CD4-positive, CD25-positive, alpha-beta regulatory T cell (primary cell): ENCODE results near the gene RETREG1. TPM values are rescaled to one million over a fixed set of nuclear protein-coding genes. Genes with fewer than 3 reads are reported as not detected.

ENCODE experiments used
- ATAC-seq, 2 donors: fragments of 150-1000 bp; cut with Tn5 transposase; one replicate each; pipeline ENCODE4 v1.10.0; 2021; ENCODE audit warnings: low read depth in 2 of 2, moderate number of reproducible peaks in 2 of 2, moderate library complexity in 1 of 2
- DNase-seq, 3 donors: peaks; one replicate each; pipeline versions ENCODE4 v3.0.0 to v3.0.0-alpha.2; 2012 to 2022; ENCODE audit warnings: mixed read lengths in 1 of 3
- H3K27ac ChIP-seq: one replicate; pipeline ENCODE4 v1.7.0; 2013; ENCODE audit warnings: mild to moderate bottlenecking, low read length; ENCODE audit not compliant: insufficient read depth, poor library complexity, severe bottlenecking
- H3K27me3 ChIP-seq: one replicate; pipeline ENCODE4 v1.7.0; 2013; ENCODE audit warnings: low read length; ENCODE audit not compliant: control insufficient read depth, insufficient read depth
- H3K36me3 ChIP-seq: one replicate; pipeline ENCODE4 v1.7.0; 2013; ENCODE audit warnings: mild to moderate bottlenecking, low read length, moderate library complexity; ENCODE audit not compliant: control insufficient read depth, insufficient read depth
- H3K4me1 ChIP-seq: 2 replicates; pipeline ENCODE4 v1.7.0; 2013; ENCODE audit warnings: mild to moderate bottlenecking, low read length; ENCODE audit not compliant: insufficient read depth, control insufficient read depth, poor library complexity, severe bottlenecking
- H3K4me3 ChIP-seq: one replicate; pipeline ENCODE4 v1.7.0; 2013; ENCODE audit warnings: low read depth, mild to moderate bottlenecking, low read length, moderate library complexity
- H3K9me3 ChIP-seq, 2 experiments: 1 replicate in 1 of 2; 2 replicates in 1 of 2; pipeline ENCODE4 v1.7.0; 2013; ENCODE audit warnings: low read length in 2 of 2, mild to moderate bottlenecking in 1 of 2, moderate library complexity in 1 of 2; ENCODE audit not compliant: control insufficient read depth in 2 of 2
- H3K27ac Mint-ChIP-seq, 3 donors: one replicate each; pipeline ENCODE4 v1.8.0; 2020 to 2022; ENCODE audit warnings: mild to moderate bottlenecking in 3 of 3, mixed read lengths in 3 of 3, moderate library complexity in 2 of 3
- H3K27me3 Mint-ChIP-seq: one replicate; pipeline ENCODE4 v1.8.0; 2022; ENCODE audit warnings: mild to moderate bottlenecking, mixed read lengths
- H3K36me3 Mint-ChIP-seq: one replicate; pipeline ENCODE4 v1.8.0; 2020; ENCODE audit warnings: mixed read lengths
- H3K4me1 Mint-ChIP-seq, 4 donors: one replicate each; pipeline ENCODE4 v1.8.0; 2020 to 2022; ENCODE audit warnings: mixed read lengths in 4 of 4, mild to moderate bottlenecking in 1 of 4
- H3K4me3 Mint-ChIP-seq, 4 donors: one replicate each; pipeline ENCODE4 v1.8.0; 2020 to 2022; ENCODE audit warnings: mild to moderate bottlenecking in 4 of 4, mixed read lengths in 4 of 4, moderate library complexity in 3 of 4
- H3K9me3 Mint-ChIP-seq, 7 donors: one replicate each; pipeline ENCODE4 v1.8.0; 2020 to 2022; ENCODE audit warnings: mixed read lengths in 7 of 7, mild to moderate bottlenecking in 3 of 7, moderate library complexity in 2 of 7
- polyA plus RNA-seq, 4 donors: library from polyadenylated mRNA; unstranded; fragments of 300-500 nt; fragmentation: Illumina TruSeq; gene quantifications; one replicate each; pipeline ENCODE4 v1.2.3, GENCODE V29; 2021
- total RNA-seq: library from RNA; stranded (reverse); gene quantifications from one replicate; pipeline ENCODE4 v1.2.3, GENCODE V29; 2022

RETREG1 gene
- total and polyA plus RNA-seq, 5 donors from 2014 or later: 31.0 to 123 (median 64.3) TPM

GRCh38 chr5:16464664-16465543 lies 151.9 kb downstream of the RETREG1 start:
- DNase-seq (peak in 1 of 3 donors; percentile 9), ATAC-seq (no peak)
- Mint-ChIP-seq H3K27me3 (no peaks in the 10 kb centered on the region), H3K27ac (peak overlapping the region; percentile 98 to 99 (median 99)), H3K9me3 (peaks cover 0 to 1% (median 0%) of the 10 kb centered on the region in 7 donors), H3K36me3 (peaks cover 37% of the 10 kb centered on the region), H3K4me1 (peaks cover 45 to 93% (median 67%) of the 10 kb centered on the region in 4 donors), H3K4me3 (peak overlapping the region; percentile 96 to 100 (median 98))
- Histone ChIP-seq H3K27me3 (no peaks in the 10 kb centered on the region), H3K4me1 (peaks cover 70% of the 10 kb centered on the region), H3K27ac (peak overlapping the region; percentile 83), H3K9me3 (no peaks in the 10 kb centered on the region), H3K36me3 (peaks cover 36% of the 10 kb centered on the region), H3K4me3 (peak overlapping the region; percentile 96)

GRCh38 chr5:16464231-16464630 lies 152.6 kb downstream of the RETREG1 start:
- peaks cover 43% of the 10 kb centered on the region for H3K36me3 ChIP-seq
- peak overlapping the region; percentile 83 for H3K27ac ChIP-seq
- Mint-ChIP-seq H3K36me3 (peaks cover 41% of the 10 kb centered on the region), H3K27me3 (no peaks in the 10 kb centered on the region), H3K4me3 (peak overlapping the region; percentile 96 to 100 (median 98)), H3K4me1 (peaks cover 47 to 95% (median 72%) of the 10 kb centered on the region in 4 donors), H3K27ac (peak overlapping the region; percentile 98 to 99 (median 99)), H3K9me3 (peaks cover 0 to 1% (median 0%) of the 10 kb centered on the region in 7 donors)
- peak overlapping the region; percentile 96 for H3K4me3 ChIP-seq
- no peaks in the 10 kb centered on the region for H3K27me3 ChIP-seq
- DNase-seq (no peak), ATAC-seq (no peak)
- H3K4me1 ChIP-seq: peaks cover 77% of the 10 kb centered on the region
- no peaks in the 10 kb centered on the region for H3K9me3 ChIP-seq

- H3K27me3 ChIP-seq: no peaks in the 10 kb centered on the region
- H3K4me3 Mint-ChIP-seq: peak overlapping the region; percentile 10 to 88 (median 79)
- no peaks in the 10 kb centered on the region for H3K27me3 Mint-ChIP-seq
- no peaks in the 10 kb centered on the region for H3K9me3 ChIP-seq
- peaks cover 37% of the 10 kb centered on the region for H3K36me3 Mint-ChIP-seq
- peaks cover 33 to 97% (median 71%) of the 10 kb centered on the region in 4 donors for H3K4me1 Mint-ChIP-seq
- H3K4me3 ChIP-seq: peak overlapping the region; percentile 63
- ATAC-seq (no peak), DNase-seq (no peak)
- H3K27ac Mint-ChIP-seq: peak overlapping the region; percentile 20 to 87 (median 44)
- H3K36me3 ChIP-seq: peaks cover 65% of the 10 kb centered on the region
- H3K9me3 Mint-ChIP-seq: no peaks in the 10 kb centered on the region
- H3K4me1 ChIP-seq: peaks cover 80% of the 10 kb centered on the region
- H3K27ac ChIP-seq: no peak overlapping the region
Measured at GRCh38 chr5:16461782-16462181, 155.0 kb downstream of the RETREG1 start.

GRCh38 chr5:16461026-16461425 lies 155.8 kb downstream of the RETREG1 start:
- Mint-ChIP-seq H3K9me3 (no peaks in the 10 kb centered on the region), H3K27ac (peak overlapping the region; percentile 20 to 87 (median 74)), H3K4me1 (peaks cover 38 to 97% (median 73%) of the 10 kb centered on the region in 4 donors), H3K4me3 (peak overlapping the region; percentile 10 to 88 (median 79)), H3K36me3 (peaks cover 44% of the 10 kb centered on the region), H3K27me3 (no peaks in the 10 kb centered on the region)
- Histone ChIP-seq H3K4me3 (peak overlapping the region; percentile 63), H3K36me3 (peaks cover 71% of the 10 kb centered on the region), H3K9me3 (no peaks in the 10 kb centered on the region), H3K27me3 (no peaks in the 10 kb centered on the region), H3K4me1 (peaks cover 80% of the 10 kb centered on the region), H3K27ac (peak overlapping the region; percentile 25)
- ATAC-seq: no peak
- no peak for DNase-seq

- peaks cover 84% of the 10 kb centered on the region for H3K36me3 ChIP-seq
- no peaks in the 10 kb centered on the region for H3K9me3 ChIP-seq
- DNase-seq (no peak), ATAC-seq (no peak)
- Mint-ChIP-seq H3K36me3 (peaks cover 46% of the 10 kb centered on the region), H3K4me3 (peak overlapping the region in 1 of 4 donors; percentile 20), H3K27me3 (no peaks in the 10 kb centered on the region), H3K27ac (peak overlapping the region in 2 of 3 donors; percentile 20 to 85), H3K9me3 (no peaks in the 10 kb centered on the region), H3K4me1 (peaks cover 30 to 97% (median 75%) of the 10 kb centered on the region in 4 donors)
- H3K4me3 ChIP-seq: peak overlapping the region; percentile 26
- H3K27me3 ChIP-seq: no peaks in the 10 kb centered on the region
- H3K4me1 ChIP-seq: peaks cover 78% of the 10 kb centered on the region
- H3K27ac ChIP-seq: peak overlapping the region; percentile 6
Measured at GRCh38 chr5:16459451-16459850, 157.3 kb downstream of the RETREG1 start.

- DNase-seq (no peak), ATAC-seq (no peak)
- Histone ChIP-seq H3K27ac (peak overlapping the region; percentile 26), H3K4me1 (peaks cover 62% of the 10 kb centered on the region), H3K9me3 (no peaks in the 10 kb centered on the region), H3K36me3 (peaks cover 82% of the 10 kb centered on the region), H3K27me3 (no peaks in the 10 kb centered on the region), H3K4me3 (no peak overlapping the region)
- Mint-ChIP-seq H3K36me3 (peaks cover 32% of the 10 kb centered on the region), H3K4me3 (peak overlapping the region in 3 of 4 donors; percentile 8 to 38 (median 12)), H3K27ac (peak overlapping the region; percentile 3 to 75 (median 54)), H3K9me3 (no peaks in the 10 kb centered on the region), H3K27me3 (no peaks in the 10 kb centered on the region), H3K4me1 (peaks cover 19 to 88% (median 64%) of the 10 kb centered on the region in 4 donors)
Measured at GRCh38 chr5:16457853-16458252, 158.9 kb downstream of the RETREG1 start.

GRCh38 chr5:16457451-16457850 lies 159.3 kb downstream of the RETREG1 start:
- peaks cover 82% of the 10 kb centered on the region for H3K36me3 ChIP-seq
- H3K4me3 ChIP-seq: peak overlapping the region; percentile 27
- H3K27me3 Mint-ChIP-seq: no peaks in the 10 kb centered on the region
- no peaks in the 10 kb centered on the region for H3K9me3 ChIP-seq
- no peaks in the 10 kb centered on the region for H3K9me3 Mint-ChIP-seq
- DNase-seq (no peak), ATAC-seq (no peak)
- peak overlapping the region in 1 of 4 donors; percentile 8 for H3K4me3 Mint-ChIP-seq
- peak overlapping the region in 2 of 3 donors; percentile 3 to 54 for H3K27ac Mint-ChIP-seq
- H3K4me1 Mint-ChIP-seq: peaks cover 19 to 84% (median 62%) of the 10 kb centered on the region in 4 donors
- peaks cover 58% of the 10 kb centered on the region for H3K4me1 ChIP-seq
- peaks cover 31% of the 10 kb centered on the region for H3K36me3 Mint-ChIP-seq
- H3K27me3 ChIP-seq: no peaks in the 10 kb centered on the region
- peak overlapping the region; percentile 26 for H3K27ac ChIP-seq
